OCI-LY1 (cell line): ENCODE measurements around the gene FOS.
A peak's percentile ranks its signal among the peaks of the same experiment; 100 is the strongest.
"Not testable (repeated sequence)": the region's sequence is repeated elsewhere in the genome, so short reads cannot be mapped to it uniquely, and the experiment has no call there.

Source experiments
- H2AFZ ChIP-seq: fragments of 200-600 bp; sonication (generic), shearing (Covaris generic); 2 replicates; pipeline ENCODE4 v1.6.0; 2014; ENCODE audit warnings: antibody characterized with exemption, mild to moderate bottlenecking, low read length
- H3F3A ChIP-seq: fragments of 200-600 bp; sonication (generic), shearing (Covaris generic); 2 replicates; pipeline ENCODE4 v1.6.0; 2014; ENCODE audit warnings: mild to moderate bottlenecking, antibody characterized with exemption, low read length, moderate library complexity; ENCODE audit not compliant: insufficient read depth
- H3K27ac ChIP-seq: fragments of 200-600 bp; sonication (generic); 2 replicates; pipeline ENCODE4 v1.5.1; 2014; ENCODE audit warnings: low read length, mixed run types, mild to moderate bottlenecking, low read depth; ENCODE audit not compliant: poor library complexity, severe bottlenecking
- H3K27me3 ChIP-seq: fragments of 200-600 bp; sonication (generic); 2 replicates; pipeline ENCODE4 v1.6.0; 2014; ENCODE audit warnings: antibody characterized with exemption, mild to moderate bottlenecking, low read length, moderate library complexity; ENCODE audit not compliant: insufficient read depth
- H3K36me3 ChIP-seq: fragments of 200-600 bp; sonication (generic); 2 replicates; pipeline ENCODE4 v1.6.1; 2014; ENCODE audit warnings: mild to moderate bottlenecking, antibody characterized with exemption, low read length, moderate library complexity, mixed read lengths; ENCODE audit not compliant: insufficient read depth
- H3K4me1 ChIP-seq: fragments of 200-600 bp; sonication (generic); 2 replicates; pipeline ENCODE4 v1.5.1; 2014; ENCODE audit warnings: mild to moderate bottlenecking, low read length, moderate library complexity; ENCODE audit not compliant: insufficient read depth, severe bottlenecking
- H3K4me2 ChIP-seq: fragments of 200-600 bp; sonication (generic), shearing (Covaris generic); 2 replicates; pipeline ENCODE4 v1.6.1; 2014; ENCODE audit warnings: low read length
- H3K4me3 ChIP-seq: fragments of 200-600 bp; sonication (generic); 2 replicates; pipeline ENCODE4 v1.5.1; 2014; ENCODE audit warnings: low read length, low read depth, mild to moderate bottlenecking, mixed read lengths; ENCODE audit not compliant: poor library complexity, severe bottlenecking
- H3K79me2 ChIP-seq: fragments of 200-600 bp; shearing (Covaris generic); 2 replicates; pipeline ENCODE4 v1.6.1; 2016; ENCODE audit warnings: mixed run types, low read length, mixed read lengths; ENCODE audit not compliant: insufficient read depth
- H3K9ac ChIP-seq: fragments of 200-600 bp; sonication (generic), shearing (Covaris generic); 2 replicates; pipeline ENCODE4 v1.6.1; 2014; ENCODE audit warnings: mild to moderate bottlenecking, low read length, mixed read lengths
- H3K9me2 ChIP-seq: fragments of 200-600 bp; sonication (generic), shearing (Covaris generic); 2 replicates; pipeline ENCODE4 v1.6.1; 2014; ENCODE audit warnings: low read depth, mild to moderate bottlenecking, low read length, mixed read lengths
- H3K9me3 ChIP-seq: fragments of 200-600 bp; shearing (Covaris generic); 2 replicates; pipeline ENCODE4 v1.6.1; 2014; ENCODE audit warnings: low read length, mixed read lengths
- H4K20me1 ChIP-seq: fragments of 200-600 bp; sonication (generic), shearing (Covaris generic); 2 replicates; pipeline ENCODE4 v1.6.0; 2016; ENCODE audit warnings: mild to moderate bottlenecking, low read length; ENCODE audit not compliant: insufficient read depth
- EZH2 ChIP-seq: fragments of 200-600 bp; sonication (generic), shearing (Covaris generic); IDR thresholded peaks from 2 replicates; pipeline ENCODE4 v1.8.0; 2017; ENCODE audit warnings: borderline replicate concordance, mixed run types, mild to moderate bottlenecking, antibody characterized with exemption, low read length, moderate library complexity, mixed read lengths
- TF ChIP-seq, protein P1 (sequence below): fragments of 200-600 bp; sonication (generic), shearing (Covaris generic); IDR thresholded peaks from 2 replicates; pipeline ENCODE4 v1.5.1; 2017; ENCODE audit warnings: mild to moderate bottlenecking, antibody characterized with exemption, low read length, moderate library complexity, mixed read lengths

The FOS gene

DNA sequence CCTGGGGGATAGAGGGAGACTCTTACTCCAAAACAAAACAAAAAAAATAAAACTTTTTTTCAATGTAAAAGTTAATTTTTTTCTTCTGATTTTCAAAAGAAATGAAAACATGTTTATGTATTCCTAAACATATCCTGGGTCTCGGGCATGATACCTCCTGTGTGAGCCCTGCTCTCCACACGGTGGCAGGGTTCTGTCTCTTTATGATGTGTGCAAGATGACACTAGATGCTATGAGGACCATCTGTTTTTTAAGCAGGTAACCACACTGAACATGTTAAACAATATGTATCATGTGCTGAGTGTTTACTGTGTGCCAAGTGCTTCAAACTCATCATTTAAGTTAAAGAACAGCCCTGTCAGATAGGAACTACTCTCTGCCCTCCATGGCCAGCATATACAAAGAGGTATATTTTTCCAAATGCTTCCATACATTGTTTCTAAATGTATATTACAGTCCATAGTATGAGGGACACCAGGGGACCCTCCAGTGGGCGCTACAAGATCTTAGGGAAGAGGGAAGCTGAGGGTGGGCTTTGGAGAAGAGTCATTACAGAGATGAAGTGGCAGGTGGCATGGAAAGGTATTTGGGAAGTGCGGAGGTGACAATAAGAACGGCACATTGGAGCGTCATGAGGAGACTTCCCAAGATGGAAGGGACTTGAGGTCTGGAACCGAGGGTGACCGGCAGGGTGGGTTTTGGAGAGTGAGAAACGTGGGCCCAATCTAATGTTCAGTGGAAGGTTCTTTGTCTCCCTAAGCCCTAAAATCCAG, 28.5 kb downstream of the FOS start:
- Histone ChIP-seq H3K9me3 (no peaks in the 10 kb centered on the region), H3K27ac (no peak overlapping the region), H4K20me1 (no peaks in the 10 kb centered on the region), H3K36me3 (no peaks in the 10 kb centered on the region), H2AFZ (no peak overlapping the region), H3K79me2 (no peaks in the 10 kb centered on the region), H3F3A (no peaks in the 10 kb centered on the region), H3K4me1 (no peaks in the 10 kb centered on the region), H3K4me2 (no peak overlapping the region), H3K4me3 (no peak overlapping the region), H3K9me2 (no peaks in the 10 kb centered on the region), H3K27me3 (no peaks in the 10 kb centered on the region), H3K9ac (no peak overlapping the region)
- TF ChIP-seq EZH2: no peak
- TF ChIP-seq, protein P1, sequence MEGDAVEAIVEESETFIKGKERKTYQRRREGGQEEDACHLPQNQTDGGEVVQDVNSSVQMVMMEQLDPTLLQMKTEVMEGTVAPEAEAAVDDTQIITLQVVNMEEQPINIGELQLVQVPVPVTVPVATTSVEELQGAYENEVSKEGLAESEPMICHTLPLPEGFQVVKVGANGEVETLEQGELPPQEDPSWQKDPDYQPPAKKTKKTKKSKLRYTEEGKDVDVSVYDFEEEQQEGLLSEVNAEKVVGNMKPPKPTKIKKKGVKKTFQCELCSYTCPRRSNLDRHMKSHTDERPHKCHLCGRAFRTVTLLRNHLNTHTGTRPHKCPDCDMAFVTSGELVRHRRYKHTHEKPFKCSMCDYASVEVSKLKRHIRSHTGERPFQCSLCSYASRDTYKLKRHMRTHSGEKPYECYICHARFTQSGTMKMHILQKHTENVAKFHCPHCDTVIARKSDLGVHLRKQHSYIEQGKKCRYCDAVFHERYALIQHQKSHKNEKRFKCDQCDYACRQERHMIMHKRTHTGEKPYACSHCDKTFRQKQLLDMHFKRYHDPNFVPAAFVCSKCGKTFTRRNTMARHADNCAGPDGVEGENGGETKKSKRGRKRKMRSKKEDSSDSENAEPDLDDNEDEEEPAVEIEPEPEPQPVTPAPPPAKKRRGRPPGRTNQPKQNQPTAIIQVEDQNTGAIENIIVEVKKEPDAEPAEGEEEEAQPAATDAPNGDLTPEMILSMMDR: peak; percentile 83

DNA sequence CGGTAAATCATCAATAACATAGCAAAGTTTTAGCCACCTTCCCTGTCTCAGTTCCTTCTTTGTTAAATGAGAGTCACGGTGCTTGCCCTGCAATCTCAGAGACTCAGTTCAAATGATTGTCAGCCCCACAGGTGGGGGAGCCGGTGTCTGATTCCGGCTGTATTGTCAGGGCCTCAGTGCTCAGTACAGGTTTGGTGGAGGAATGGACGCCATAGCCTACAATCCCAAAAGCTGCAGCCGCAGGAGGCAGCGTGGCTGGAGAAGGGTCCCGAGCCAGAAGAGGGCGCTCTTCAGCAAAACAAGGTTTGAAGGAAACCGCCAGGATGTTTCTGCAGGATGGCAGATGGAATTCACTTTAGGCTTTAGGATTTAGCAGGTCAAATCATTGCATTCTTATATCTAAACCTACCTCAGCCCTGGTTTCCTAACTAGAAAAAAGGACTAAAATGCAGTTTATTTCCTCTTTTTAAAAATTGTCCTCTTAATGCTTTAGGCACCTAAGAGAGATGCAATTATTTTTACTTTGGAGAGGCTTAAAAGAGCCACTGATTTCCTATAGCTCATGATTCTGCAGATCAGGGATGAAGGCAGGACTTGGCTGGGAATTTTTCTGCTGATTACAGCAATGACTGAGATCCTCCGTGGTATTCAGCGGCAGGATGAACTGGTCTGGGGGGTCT, 29.2 kb downstream of the FOS start:
- no peaks in the 10 kb centered on the region for H3K4me1 ChIP-seq
- H3F3A ChIP-seq: no peaks in the 10 kb centered on the region
- no peak overlapping the region for H3K4me3 ChIP-seq
- H3K9me3 ChIP-seq: no peaks in the 10 kb centered on the region
- H3K36me3 ChIP-seq: no peaks in the 10 kb centered on the region
- no peaks in the 10 kb centered on the region for H3K27me3 ChIP-seq
- H4K20me1 ChIP-seq: no peaks in the 10 kb centered on the region
- no peak overlapping the region for H3K9ac ChIP-seq
- H3K4me2 ChIP-seq: no peak overlapping the region
- H3K79me2 ChIP-seq: no peaks in the 10 kb centered on the region
- H3K27ac ChIP-seq: no peak overlapping the region
- H3K9me2 ChIP-seq: no peaks in the 10 kb centered on the region
- no peak for TF ChIP-seq EZH2
- TF ChIP-seq, protein P1: peak; percentile 95
- no peak overlapping the region for H2AFZ ChIP-seq

DNA sequence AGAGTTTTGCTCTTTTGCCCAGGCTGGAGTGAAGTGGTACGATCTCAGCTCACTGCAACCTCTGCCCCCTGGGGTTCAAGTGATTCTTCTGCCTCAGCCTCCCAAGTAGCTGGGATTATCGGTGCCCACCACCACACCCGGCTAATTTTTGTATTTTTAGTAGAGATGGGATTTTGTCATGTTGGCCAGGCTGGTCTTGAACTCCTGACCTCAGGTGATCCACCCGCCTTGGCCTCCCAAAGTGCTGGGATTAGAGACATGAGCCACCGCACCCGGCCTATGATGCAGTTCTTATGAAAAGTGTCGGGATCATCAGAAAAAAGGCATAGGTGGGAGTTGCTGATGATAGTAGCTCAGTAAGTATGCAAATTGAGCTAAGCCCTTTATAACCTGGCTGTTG, 30.4 kb downstream of the FOS start:
- not testable (repeated sequence) for H2AFZ ChIP-seq

DNA sequence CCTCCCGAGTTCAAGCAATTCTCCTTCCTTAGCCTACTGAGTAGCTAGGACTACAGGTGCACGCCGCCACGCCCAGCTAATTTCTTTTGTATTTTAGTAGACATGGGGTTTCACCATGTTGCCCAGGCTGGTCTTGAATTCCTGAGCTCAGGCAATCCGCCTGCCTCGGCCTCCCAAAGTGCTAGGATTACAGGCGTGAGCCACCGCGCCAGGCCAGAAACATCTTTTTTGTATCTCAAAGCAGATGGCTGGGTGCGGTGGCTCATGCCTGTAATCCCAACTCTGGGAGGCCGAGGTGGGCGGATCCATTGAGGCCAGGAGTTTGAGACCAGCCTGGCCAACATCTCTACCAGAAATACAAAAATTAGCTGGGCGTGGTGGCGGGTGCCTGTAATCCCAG, 30.9 kb downstream of the FOS start:
- not testable (repeated sequence) for H3K79me2 ChIP-seq, H3K27ac ChIP-seq, H3K27me3 ChIP-seq, H4K20me1 ChIP-seq, H3K4me1 ChIP-seq, H3K9ac ChIP-seq, H3F3A ChIP-seq, H3K9me2 ChIP-seq, H3K4me2 ChIP-seq, H3K36me3 ChIP-seq, H2AFZ ChIP-seq, H3K4me3 ChIP-seq, H3K9me3 ChIP-seq

More for the DNA sequence above, 30.4 kb downstream of the FOS start:
- not testable (repeated sequence) for H3K4me1 ChIP-seq, H3K4me2 ChIP-seq, H3K9ac ChIP-seq, H3K9me3 ChIP-seq, H3K27ac ChIP-seq, H3K27me3 ChIP-seq, H3K36me3 ChIP-seq, H3K79me2 ChIP-seq, H4K20me1 ChIP-seq, H3K4me3 ChIP-seq, H3F3A ChIP-seq, H3K9me2 ChIP-seq
